Measurements from ENCODE around the gene ANKS6. TPM values are rescaled to one million over a fixed set of nuclear protein-coding genes. Genes with fewer than 3 reads are reported as not detected.

Gene ANKS6
- total and polyA plus RNA-seq, 2 of the 4 experiments (the other 2 are of a cell fraction), result 9.0 to 23.6 TPM

DNA sequence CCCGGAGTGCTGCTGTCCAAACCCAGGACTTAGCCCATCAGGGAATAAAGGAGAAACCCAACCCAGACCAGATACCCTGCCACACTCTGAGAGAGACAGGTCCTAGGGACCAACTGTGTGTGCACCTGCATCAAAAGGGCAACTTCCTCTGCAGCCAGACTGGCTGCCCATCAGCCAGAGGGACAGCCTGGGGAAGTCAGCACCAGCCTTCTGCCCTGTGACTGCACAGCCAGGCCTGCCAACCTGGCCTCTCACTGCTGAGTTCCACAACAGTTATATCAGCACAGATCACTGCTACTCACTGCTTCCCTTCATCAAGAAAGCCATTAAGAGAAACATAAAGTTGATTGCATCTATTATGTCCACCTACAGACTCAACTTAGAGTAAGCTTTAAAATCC lies 105.7 kb downstream of the ANKS6 start:
- H3K23ac ChIP-seq (ENCODE audit: low read depth, low read length), result no peak overlapping the region
- BruUV-seq (replicated peaks), result no TSS peak

More for the DNA sequence above, 105.7 kb downstream of the ANKS6 start:
- POLR2A ChIA-PET (ENCODE audit: unreplicated experiment), result interaction anchor here (0.7 kb wide), 1 partner anchor 591 kb away, joined by 3 read pairs; no protein-coding TSS in a partner anchor
- intact Hi-C loops (cut with micrococcal nuclease) (no loop called here), dilution Hi-C loops (cut with HindIII; ENCODE audit: low sequenced_read_pairs, unreplicated experiment) (no loop called here), in situ Hi-C loops (cut with MboI; ENCODE audit: low sequenced_read_pairs) (no loop called here)
- Histone ChIP-seq H3K4ac (ENCODE audit: low read depth, low read length) (no peak overlapping the region), H4K5ac (ENCODE audit: low read depth, low read length) (no peak overlapping the region), H2AK9ac (replicated peaks; ENCODE audit: low read depth, low read length, poor library complexity) (no peak overlapping the region), H2BK20ac (ENCODE audit: low read depth, low read length) (no peak overlapping the region), H3K4me3 (ENCODE audit: insufficient read depth, low read depth, low read length) (no peak overlapping the region), H2BK5ac (ENCODE audit: low read depth, low read length, poor library complexity, severe bottlenecking) (no peak overlapping the region), H4K91ac (ENCODE audit: insufficient read depth, low read depth, low read length) (no peak overlapping the region), H3K79me1 (ENCODE audit: low read depth in 1 of 2, low read length in 2 of 2) (peaks cover 0 to 57% of the 10 kb centered on the region in 2 experiments; a peak in 3 of 4 replicates), H3K27ac (ENCODE audit: insufficient read depth, low read length) (no peak overlapping the region), H3K14ac (replicated peaks; ENCODE audit: low read depth, low read length) (no peak overlapping the region), H3K56ac (ENCODE audit: extremely low read depth, insufficient read depth, low read length) (no peak overlapping the region), H2BK15ac (ENCODE audit: low read depth, low read length) (no peak overlapping the region), H3K4me2 (ENCODE audit: low read depth, low read length) (no peak overlapping the region), H3K18ac (ENCODE audit: low read depth, low read length) (no peak overlapping the region), H2BK120ac (ENCODE audit: low read depth, low read length) (no peak overlapping the region), H3K9ac (ENCODE audit: low read depth, low read length) (no peak overlapping the region), H3K27me3 (ENCODE audit: control insufficient read depth, insufficient read depth, low read length) (peaks cover 2% of the 10 kb centered on the region; the same call in 1 of the 2 replicates), H4K20me1 (ENCODE audit: insufficient read depth, low read length) (peaks cover 51% of the 10 kb centered on the region), H2AFZ (replicated peaks; ENCODE audit: low read length, poor library complexity) (no peak overlapping the region), H3K9me3 (ENCODE audit: control insufficient read depth, insufficient read depth, low read length) (no peaks in the 10 kb centered on the region), H3K4me1 (ENCODE audit: control insufficient read depth, insufficient read depth, low read length) (peaks cover 6% of the 10 kb centered on the region), H3K36me3 (ENCODE audit: control insufficient read depth, insufficient read depth, low read length) (no peaks in the 10 kb centered on the region), H3K9me1 (ENCODE audit: insufficient read depth, low read length) (peaks cover 12% of the 10 kb centered on the region), H4K8ac (ENCODE audit: low read depth in 2 of 2, low read length in 2 of 2) (no peak overlapping the region), H2AK5ac (ENCODE audit: low read depth, low read length) (no peak overlapping the region)
- ATAC-seq (ENCODE audit: low read depth), result no peak
- CTCF ChIA-PET, result no interaction called here
- TF ChIP-seq BHLHE40 (IDR thresholded peaks at IDR 0.05; ENCODE audit: low read depth, low read length) (no peak), RFX5 (IDR thresholded peaks at IDR 0.05; ENCODE audit: low read depth, low read length) (no peak)
- WGBS, 2 experiments (ENCODE audit: extremely low coverage in 2 of 2, insufficient read length in 1 of 2), result no CpG with 5 or more reads among the region's 1 CpG
- no peak for DNase-seq

Data from IMR-90 (cell line).